Stimulated activated CD8-positive, alpha-beta memory T cell treated with anti-CD3 and anti-CD28 coated beads, Interleukin-4, amount 100 ng/mL, for 24 hours (primary cell): ENCODE data around the gene RAB11FIP3.

Experiments used
- DNase-seq: peaks from one replicate; pipeline ENCODE4 v3.0.0-alpha.2; 2020; ENCODE audit warnings: low read depth

The RAB11FIP3 gene

GRCh38 chr16:554640-555365 is 129.4 kb downstream of the RAB11FIP3 start:
- DNase-seq = no peak

GRCh38 chr16:555528-556473 is 130.4 kb downstream of the RAB11FIP3 start:
- no peak for DNase-seq

DNA sequence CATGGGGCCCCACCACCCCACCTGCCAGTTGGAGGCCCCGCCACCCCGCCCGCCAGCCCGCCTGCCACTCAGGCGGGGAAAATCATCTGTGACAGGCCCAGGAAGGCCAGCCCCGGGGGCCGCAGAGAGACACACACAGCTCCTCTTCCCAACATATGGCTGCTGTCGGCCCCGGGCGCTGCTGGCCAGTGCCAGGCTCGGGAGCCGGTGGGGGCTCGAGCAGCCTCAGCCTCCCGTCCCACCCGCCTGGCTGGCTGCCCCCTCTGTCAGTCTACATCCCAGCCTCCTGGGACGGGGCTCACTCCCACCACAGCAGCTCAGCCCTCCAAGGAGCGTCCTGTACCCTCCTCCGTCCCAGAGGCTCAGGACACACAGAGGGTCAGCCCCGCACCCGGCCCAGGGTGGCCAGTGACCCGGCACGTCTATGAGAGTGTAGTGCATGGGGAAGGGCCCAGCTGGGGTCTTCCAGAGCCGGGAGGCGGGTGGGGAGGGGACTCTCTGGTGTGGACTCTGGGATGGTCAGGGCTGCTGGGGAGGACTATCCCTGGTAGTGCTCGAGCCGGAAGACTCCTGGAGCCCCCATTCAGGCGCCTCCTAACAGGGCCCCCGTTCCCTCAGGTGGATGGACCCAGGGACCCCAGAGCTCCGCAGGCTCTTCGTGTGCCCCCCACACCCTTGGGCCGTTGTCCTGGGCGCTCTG is 131.2 kb downstream of the RAB11FIP3 start:
- DNase-seq = no peak

DNA sequence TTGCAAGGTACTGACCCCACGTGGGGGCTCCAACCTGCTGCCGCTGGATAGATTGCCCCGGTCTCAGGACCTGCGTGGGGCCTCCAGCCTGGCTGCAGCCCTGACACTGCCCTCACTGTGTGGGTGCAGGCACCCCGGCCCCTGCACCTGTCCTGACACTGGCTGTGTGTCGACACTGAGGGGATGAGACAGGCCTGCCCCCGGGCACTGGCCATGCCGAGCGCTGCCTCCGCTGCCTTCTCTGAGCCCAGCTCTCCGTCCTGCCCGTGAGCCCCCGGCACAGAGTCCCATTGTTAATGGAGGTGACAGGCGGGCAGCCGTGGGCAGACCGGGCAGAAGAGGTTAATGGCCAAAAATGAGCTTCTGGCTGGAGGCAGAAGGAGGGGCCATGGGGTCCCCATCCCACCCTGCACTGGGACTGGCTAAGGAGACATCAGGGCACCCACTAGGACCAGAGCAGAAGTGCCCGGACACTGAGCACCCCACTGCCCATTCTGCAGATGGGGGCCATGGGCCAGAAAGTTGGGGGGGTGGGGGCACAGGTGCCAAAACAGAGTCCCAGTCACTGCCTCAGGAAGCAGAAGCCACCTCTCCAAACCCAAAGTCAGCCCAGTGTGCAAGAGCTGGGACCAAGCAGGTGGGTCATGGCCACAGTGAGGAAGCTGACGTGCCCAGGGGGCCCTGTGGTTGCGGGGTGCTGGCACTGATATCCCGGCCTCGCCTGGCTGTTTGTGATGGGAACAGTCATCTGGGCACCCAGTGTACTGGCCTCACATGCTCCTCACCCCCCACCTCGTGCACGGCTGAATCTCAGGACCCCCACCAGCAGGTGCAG is 132.2 kb downstream of the RAB11FIP3 start:
- DNase-seq = no peak

DNA sequence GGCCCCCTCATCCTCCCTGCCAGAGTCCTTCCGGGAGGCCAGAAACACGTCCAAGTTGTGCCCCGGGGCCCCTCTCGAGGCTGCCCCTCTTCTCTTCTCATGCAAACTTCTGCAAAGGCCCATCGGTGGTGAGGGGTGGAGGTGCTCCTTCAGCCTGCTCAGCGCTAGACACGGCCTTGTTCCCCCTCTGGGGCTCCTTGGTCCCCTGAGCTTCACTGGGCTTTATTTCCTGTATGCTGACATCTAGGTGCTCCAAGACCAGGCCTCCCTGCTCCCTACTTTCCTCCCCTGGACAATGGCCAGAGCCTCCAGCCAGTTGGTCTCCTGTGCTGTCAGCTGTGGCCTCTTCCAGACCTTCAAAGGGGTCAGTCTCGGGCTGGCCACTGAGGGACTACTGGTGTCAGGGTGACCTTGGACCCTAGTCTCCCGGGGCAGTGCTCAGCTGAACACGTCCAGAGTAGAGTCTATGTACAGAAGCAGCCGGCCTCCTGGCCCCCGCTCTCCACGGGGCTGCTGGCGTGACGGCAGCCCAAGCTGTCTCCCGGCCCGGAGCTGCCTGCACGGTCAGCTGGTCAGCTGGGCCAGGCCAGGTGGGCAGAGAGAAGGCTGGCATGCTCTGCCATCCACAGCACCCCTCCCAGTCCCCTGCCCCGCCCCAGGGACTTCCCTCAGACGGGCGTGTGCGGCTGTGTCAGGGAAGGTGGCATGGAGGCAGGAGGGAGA is 133.0 kb downstream of the RAB11FIP3 start:
- no peak for DNase-seq

- DNase-seq = no peak
Measured at GRCh38 chr16:559021-559380, 133.6 kb downstream of the RAB11FIP3 start.

DNA sequence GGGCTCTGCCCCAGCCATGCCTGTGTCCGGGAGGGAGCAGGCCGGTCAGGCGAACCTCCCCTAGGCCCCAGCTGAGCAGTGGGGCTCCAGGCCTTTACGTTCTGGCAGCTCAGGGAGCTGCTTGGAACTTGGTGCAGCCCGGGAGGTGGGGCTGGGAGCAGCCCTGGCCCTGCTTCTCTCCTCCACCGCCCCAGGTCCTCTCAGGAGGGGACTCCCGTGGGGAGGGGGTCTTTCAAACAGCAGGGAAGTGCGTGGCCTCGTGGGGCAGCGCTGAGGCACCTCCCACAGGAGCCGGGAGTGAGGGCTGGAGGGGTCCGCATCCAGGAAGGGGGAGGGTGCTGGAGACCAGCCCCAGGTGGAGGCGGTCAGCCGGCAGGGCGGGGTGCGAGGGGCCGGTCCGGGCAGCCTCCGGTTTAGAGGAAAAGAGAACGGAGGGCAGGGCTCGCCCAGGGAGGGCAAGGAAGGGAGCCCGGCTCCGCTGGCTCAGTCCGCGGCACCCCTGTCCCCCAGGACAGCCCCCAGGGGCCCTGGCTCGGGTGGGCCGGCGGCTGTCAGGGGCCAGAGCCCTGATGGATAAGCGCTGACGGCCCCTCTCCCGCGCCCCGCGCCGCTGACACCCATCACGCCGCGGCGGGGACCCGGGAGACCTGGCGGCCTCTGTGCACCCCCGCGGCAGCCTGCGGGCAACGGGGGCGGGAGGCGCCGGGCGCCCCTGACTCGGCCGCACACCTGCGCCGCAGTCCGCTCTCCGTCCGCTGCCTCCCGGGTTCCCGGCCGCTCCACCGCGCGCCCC is 134.2 kb downstream of the RAB11FIP3 start:
- no peak for DNase-seq

DNA sequence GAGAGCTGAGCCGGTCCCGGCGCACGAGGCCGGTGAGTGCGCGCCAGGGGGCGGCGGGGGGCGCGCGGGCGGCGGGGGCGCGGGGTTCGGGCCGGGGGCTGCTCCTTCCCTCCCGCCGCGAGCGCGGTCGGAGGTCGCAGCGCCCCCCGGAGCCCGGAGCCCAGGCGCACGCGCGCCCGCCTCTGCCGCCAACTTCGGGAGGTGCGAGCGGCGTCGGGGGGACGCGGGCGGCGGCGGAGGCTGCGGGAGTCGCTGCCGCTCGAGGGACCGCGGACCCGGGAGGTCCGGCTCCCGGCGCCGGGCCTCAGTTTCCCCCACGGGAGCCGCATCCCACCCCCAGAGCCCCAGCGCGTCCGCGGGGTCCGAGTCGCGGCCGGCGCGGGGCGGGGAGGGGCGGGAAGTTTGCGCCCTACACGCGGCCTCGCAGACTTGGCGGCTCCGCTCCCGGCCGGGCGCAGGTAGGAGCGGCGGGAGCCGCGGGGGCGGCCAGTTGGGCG is 134.8 kb downstream of the RAB11FIP3 start, which contains the start of gene PRR35:
PRR35 (plus strand) TSS at position 191 of the 497 bp plus-strand sequence. CDS start 2,901 bp downstream, outside the sequence.
- no peak for DNase-seq

- DNase-seq = no peak
Measured at GRCh38 chr16:560701-561412, 135.4 kb downstream of the RAB11FIP3 start.

GRCh38 chr16:561413-561794 is 136.0 kb downstream of the RAB11FIP3 start:
- no peak for DNase-seq

DNA sequence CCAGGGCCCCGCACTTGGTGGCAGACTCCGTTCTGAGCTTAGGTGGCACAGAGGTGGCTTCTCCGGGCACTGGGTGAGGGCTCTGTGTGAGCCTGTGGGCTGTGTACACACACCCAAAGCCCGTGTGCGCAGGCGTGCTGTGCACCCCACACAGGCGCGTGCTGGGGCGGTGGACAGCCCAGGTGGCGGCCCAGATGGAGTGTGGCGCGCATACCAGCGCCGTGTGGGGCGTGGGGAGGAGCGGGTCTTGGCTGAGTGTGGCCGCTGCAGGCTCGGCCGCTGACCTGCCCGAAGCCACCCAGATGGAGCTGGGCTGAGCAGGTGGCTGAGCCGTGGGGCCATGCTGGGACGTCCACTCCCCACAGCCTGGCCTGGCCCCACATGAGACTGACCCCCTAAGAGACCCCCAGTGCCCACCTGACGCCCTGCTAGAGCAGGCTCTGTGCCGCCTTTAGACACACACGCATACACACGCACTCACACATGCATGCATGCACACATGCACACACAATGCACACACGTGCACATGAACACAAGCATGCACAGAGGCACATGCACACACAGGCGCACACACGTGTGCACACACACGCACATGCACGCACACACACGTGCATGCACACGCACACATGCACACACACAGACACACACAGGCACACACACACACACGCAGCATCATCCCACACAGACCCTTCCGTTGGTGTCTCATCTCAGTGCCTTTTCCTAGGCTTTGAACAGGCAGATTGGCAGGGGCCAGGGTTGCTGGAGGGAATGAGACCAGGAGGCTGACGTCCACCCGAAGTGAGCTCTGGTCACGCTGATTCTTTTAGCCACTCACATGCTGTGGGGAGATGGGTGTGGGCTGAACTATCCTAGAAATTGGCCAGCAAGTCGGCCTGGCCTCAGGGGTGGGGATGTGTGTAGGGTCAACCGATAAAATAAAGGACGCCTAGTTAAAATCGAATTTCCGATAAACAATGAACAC is 136.8 kb downstream of the RAB11FIP3 start:
- DNase-seq = no peak

- no peak for DNase-seq
Measured at GRCh38 chr16:563072-563644, 137.7 kb downstream of the RAB11FIP3 start.

DNA sequence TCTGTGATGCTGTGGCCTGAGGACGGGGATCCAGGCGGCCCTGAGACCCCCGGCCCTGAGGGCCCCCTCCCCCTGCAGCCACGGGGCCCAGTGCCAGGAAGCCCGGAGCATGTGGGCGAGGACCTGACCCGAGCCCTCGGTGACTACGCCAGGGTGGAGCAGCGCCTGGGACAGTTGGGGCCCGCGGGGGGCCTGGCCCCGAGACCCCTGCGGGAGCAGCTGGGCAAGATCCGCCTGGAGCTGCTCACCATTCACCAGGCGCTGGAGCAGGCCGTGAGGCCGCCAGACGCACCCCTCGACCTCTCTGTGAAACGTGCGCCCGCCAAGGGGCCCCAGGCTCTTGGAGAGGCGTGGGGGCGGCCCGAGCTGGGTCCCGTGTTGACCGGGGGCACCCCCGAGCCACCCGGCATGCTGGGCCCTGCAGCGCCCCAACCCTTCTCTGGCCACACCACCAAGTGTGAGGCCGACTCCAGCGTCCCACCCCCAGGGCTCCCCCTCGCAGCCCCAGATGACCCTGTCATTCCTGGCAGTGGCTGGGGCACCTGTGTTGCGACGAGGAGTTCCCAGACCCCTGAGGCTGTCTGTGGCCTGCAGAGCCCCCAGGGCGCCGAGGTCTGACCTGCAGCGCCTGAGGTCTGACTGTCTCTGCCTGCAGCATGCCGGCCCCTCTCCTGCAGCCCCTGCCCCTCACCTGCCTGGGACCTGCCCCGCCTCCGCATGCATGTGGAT is 139.4 kb downstream of the RAB11FIP3 start:
- no peak for DNase-seq

- no peak for DNase-seq
Measured at GRCh38 chr16:565419-566330, 140.2 kb downstream of the RAB11FIP3 start.

DNA sequence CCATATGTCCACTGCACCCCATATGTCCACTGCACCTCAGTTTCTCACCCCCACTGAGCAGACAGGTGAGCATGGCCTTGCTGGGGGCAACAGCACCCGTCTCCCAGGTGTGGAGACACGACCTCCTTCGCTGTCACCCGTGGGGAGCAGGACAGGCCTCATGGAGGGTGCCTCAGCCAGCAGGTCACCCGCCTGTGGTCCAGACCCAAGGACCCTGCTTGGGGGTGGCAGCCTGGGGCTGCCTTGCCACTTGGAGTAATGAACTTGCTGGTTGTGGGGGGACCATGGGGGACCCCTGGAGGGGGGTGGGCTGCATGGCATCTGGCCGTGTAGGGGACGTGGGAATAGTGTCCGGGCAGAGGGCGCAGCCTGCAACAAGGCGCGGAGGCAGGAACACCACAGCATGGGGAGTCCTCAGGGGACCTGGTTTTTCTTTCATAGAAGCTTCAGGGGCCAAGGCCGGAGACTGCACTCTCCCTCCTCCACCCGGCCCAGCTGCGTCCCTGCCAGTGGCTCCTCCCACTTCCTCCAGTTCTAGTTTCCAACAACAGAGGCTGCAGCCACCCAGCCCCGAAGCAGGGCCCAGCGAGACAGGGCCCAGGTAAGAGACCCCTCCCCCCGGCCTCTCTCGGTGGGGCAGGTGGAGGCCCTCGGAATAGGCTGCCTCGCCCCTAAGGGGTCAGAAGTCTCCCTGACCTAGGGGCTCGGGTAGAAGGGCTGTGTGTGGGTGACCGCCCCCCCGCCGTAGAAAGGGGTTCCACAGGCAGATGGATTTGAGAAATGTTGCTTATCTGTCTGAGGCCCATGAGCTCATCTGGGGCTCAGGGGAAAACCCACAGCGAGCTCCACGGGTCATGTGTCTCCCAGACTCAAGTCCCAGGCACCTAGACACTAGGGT is 141.3 kb downstream of the RAB11FIP3 start, which contains the start of gene NHLRC4:
NHLRC4 (plus strand) TSS at position 531 of the 898 bp plus-strand sequence. CDS start 1,043 bp downstream, outside the sequence.
- DNase-seq = no peak
